GM18519 (cell line): Measurements from ENCODE around the gene ATP5F1A.

ENCODE experiments used
- ATAC-seq: cut with Tn5 transposase; IDR thresholded peaks from one replicate; pipeline ENCODE4 v1.9.1; 2021; ENCODE audit warnings: mild to moderate bottlenecking, moderate library complexity; ENCODE audit not compliant: unreplicated experiment, low FRiP score

The ATP5F1A gene

DNA sequence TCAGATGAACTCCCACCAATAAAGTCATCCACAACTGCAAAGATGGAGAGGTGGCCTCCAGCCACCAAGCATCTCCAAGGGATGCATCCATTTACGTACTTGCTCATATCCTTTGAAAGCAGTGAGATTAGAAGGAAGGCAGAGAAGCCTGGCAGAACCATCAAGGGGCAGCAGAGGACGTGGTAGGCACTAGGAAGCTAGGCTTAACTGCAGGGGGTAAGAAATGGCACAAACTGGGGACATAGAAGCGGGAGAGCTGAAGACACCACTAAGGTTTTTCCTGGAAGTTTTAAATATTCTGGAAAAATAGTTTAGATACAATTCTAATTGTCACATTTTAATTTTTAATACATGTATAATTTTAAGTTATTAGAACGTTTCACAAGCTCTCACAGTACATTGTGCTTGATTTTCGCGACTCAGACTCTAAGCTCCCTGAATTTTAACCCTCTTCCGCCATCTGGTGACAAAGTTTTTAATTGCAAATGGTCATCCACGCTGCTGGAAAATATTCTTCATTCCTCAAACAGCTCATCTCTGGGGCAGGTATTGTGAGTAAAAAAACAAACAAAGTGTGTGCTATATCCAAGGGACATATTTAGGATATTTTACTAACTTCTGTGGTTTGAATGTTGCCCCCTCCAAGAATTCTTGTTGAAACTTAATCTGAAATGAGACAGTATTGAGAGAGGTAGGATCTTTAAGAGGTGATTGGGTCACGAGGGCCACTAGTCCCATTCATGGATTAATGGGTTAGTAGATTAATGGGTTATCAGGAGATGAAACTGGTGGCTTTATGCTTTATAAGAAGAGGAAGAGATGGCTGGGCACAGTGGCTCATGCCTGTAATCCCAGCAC, 24.4 kb downstream of the ATP5F1A start:
- no peak for ATAC-seq

DNA sequence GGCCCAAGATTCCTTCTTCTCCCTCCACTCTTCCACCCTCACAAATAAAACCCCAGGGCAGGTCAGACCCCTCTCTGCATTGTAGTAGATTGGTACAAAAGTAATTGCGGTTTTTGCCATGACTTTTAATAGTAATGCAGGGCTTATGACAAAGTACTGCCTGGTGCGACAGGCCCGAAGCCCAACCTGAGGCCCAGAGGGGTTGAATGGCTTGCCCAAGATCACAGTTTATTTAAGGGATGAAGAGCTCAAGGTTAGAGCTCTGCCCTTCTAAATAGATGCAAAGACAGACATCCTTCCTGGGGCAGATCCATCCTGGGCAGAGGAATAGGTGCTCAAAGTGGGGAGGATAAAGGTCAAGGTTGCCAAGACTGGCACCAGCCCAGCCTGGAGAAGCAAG, 25.1 kb downstream of the ATP5F1A start:
- ATAC-seq, result no peak

DNA sequence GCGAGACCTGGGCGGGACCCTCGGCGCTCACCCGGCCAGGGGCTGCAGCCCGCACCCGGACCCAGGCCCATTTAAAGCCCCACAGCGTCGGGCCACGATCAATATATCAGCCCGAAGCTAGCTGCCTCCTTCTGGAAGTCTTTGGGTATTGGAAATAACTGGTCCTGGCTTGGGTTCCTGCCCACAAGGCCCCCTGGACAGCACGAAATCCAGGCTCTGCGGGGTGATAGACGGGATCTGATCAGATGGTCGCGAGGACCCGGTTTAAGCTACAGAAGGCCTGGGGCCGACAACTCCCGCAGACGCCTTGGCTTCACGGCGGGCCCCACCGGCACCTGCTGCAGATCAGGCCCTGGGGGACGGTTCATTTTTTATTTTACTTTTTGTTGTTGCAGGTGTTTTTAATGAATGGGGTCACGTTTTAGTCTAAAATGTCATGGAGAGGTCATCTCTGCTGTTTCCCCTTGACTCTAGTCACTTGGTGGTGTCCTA, 25.7 kb downstream of the ATP5F1A start:
- no peak for ATAC-seq

DNA sequence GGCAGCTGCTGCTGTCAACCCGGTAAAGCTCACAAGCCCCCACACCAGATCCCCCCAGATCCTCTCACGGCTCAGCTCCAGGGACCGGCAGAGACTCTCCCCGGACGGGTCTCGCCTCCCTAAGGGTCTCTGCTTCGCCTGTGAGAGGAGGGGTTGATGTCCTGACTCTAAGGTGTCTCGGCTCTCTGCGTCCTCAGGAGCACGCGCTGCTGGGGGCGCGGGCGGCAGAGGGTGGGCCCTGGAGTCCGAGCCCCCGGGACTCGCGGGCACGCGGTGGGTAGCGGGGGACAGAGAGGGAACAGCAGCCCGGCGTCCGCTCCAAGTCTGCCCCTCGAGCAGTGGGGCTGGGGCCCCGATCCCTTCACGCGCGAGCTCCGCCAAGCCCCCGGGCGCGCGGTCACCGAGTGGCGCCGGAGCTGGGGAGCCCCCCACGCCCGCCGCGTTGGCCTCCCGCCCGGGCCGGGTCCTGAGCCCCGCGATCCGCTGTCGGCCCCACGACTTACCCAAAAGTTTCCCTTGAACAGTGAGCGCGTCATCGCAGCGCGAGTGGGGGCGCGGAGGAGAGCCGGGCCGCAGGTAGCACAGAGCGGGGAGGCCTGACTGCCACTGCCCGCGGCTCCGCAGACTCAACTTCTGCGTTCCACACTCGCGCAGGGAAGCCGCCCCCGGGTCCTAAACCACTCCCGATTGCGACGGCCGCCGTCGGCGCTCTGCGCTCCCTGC, 26.3 kb downstream of the ATP5F1A start, which contains the start of gene PSTPIP2:
Gene PSTPIP2, minus strand, starts transcription at position 608 of the 723 bp plus-strand sequence. Its CDS starts 72 bp downstream, at position 536.
- ATAC-seq, result peak; percentile 53

DNA sequence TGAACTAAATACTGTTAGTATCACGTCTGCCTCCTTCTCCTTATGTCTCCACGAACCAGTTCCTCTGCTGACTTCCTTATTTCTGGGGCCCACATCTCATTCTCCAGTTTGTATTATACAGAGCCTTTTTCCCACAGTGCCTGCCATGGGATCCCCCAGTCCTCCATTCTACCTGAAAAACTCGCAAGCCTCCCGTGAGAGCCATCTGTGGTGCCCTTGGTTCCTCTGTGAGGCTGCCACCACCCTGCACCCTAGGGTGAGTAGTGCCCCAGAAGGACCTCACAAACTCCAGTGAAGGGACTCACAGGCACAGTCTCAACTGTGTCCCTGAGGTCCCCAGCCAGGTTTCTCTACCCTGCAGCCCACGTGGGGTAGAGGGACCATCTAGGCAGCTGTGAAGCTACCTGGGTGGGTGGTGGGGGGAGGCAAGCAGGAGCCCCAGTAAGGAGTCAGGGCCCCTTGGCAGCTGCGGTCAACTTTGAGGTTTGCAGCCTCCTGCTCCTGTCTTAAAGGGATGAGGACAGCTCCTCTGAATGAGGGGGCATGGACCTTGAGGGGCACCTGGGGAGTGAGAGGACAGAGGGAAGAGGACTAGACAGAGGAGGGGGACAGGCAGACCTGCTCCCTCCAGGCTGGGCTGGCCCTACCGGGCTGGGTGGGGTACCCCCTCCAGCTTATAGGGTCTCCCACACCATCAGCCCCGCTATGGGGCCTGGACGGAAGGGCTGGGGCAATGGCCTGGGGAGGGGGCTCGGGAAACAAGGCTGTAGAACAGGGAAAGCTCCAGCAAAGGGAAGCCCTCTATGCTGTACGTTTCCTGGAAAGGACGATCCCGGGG, 27.1 kb downstream of the ATP5F1A start:
- ATAC-seq, result no peak

DNA sequence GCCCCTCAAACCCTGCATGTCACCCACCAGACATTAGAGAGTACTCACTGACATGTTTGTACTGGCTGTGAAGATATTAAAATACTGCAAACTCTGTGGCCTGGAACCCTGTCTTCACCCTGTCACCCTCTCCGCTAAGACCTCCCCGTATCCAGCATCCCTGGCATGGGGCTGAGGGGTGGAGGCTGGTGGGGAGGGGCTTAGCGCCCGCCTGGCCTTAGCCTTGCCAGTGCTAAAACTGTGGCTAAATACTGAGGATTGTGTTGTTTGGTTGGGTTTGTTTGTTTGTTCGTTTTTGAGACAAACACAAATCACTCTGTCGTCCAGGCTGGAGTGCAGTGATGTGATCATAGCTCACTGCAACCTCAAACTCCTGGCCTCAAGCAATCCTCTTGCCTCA, 27.9 kb downstream of the ATP5F1A start:
- ATAC-seq, result no peak

DNA sequence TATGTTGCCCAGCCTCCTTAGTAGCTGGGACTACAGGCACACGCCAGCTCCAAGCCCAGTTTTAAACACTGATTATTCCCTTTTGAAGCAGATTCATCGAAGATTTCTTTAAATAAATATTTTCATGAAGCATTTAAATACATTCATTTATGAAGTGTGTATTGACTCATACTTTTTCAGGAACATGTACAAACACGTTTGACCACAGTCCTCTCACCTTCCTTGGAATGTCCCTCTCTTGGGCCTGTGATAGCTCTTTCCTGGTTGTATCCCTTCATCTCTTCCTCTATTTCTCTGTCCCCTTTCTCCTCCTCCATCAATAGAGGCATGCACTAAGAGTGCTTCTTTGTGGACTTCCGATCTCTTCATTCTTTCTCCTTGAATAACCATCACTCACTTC, 28.6 kb downstream of the ATP5F1A start:
- ATAC-seq, result no peak

DNA sequence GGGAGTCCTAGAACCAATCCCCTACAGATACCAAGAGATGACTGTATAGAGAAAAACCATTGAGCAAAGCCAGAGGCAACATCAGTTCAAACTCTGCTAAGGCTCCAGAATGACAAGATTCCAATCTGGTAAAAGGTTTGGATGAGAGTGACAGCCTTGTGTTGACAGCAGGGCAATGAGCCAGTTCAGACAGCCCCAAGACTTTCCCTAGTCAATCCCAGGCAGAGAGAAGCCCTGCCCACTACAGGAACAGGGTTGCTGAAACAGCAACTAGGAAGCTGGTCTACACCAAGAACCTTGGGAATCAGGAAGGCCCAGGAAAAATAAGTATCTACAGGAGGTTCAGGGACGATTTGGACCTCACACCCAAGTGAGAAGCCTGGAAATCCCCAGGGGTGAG, 29.3 kb downstream of the ATP5F1A start:
- ATAC-seq, result no peak

DNA sequence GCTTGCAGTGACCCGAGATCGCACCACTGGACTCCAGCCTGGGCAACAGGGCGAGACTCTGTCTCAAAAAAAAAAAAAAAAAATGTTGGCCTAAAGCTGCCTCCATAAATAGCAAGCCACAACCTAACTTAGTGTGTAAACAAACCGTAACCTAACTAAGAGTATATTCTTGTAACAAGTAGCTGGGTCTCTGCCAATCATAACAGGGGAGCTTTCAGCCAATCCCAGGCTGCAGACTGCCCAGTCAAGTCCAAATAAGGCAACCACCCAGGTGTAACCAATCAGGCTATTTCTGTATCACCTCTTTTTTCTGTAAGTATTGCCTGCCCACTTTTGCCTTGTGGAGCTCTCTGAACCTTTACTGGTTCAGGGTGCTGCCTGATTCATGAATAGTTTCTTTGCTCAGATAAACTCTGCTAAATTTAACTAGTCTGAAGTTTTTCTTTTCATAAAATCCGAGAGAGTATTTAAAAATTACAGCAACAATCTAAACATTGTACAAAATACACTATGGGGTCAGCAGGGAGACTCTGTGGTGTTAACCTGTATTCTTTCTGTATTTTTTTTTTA, 30.6 kb downstream of the ATP5F1A start:
- ATAC-seq, result no peak

DNA sequence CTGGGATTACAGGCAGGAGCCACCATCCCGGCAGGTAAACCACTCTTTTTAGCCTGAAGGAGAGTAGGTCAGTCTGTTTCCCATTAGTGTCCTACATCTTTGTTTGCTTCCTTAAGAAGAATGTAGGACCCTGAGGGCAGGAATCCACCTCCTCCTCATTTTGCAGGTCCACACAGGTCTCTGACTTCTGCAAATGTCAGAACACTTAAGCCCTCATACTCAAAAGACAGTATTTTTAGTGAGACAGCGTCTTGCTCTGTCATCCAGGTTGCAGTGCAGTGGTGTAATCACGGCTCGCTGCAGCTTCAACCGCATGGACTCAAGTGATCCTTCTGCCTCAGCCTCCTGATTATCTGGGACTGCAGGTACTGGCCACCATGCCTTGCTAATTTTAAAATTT, 35.3 kb downstream of the ATP5F1A start:
- no peak for ATAC-seq

DNA sequence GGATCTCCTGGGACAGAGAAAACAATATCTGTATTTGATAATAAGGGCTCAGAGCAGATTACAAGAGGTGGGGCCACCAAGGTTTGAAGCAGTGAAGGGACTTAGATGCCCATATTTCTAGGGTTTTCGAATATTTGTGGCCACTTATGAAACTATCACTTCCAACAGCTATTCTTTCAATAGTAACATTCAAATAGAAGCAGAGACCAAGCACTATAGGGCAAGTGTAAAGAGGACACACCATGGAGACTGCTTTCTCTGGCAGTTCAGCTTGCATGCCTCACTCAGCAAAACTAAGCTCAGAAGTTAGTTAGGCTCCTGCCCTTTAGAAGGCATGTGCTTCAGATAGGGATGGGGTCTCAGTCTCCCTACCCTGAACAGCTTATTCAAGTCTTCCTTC, 36.3 kb downstream of the ATP5F1A start:
- ATAC-seq, result no peak

DNA sequence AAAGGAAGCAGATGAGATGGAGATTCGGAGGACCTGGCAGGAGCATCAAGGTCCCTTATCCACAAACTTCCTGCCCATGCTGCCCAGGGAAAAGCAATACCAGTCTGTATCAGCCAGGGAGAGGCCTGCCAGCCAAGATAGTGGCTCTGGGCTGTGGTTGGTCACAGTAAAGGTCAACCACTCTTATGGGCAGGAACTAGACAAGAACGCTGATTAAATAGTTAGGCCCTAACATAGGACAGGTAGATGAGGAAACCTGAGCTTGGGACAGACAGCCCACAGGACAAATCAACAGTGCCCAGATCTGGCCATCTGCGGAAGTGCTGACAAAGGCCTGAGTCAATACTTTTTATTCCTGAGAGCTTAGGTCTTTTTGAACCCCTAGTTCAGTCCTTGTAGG, 36.7 kb downstream of the ATP5F1A start:
- no peak for ATAC-seq

DNA sequence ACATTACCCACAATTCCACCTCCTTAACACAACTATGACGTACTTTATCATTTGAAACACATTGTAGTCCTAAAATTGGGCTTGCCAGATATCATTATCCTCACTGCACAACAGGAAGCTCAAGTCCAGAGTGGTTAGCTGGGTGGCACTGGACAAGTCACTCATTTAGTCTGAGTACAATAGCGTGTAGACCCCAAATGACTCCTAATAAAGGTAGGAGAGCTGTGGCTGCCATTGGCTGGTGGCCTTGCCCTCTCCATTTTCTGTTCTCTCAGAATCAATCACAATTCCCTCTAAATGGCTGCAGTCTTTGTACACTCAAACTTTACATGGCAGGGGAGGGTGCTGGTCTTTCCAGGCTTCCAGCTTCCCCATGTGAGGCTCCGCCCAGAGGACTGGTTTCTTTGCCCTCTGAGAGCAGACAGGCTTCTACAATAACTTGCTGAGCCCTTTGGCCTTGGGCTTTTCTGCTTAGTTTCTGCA, 37.7 kb downstream of the ATP5F1A start:
- no peak for ATAC-seq

DNA sequence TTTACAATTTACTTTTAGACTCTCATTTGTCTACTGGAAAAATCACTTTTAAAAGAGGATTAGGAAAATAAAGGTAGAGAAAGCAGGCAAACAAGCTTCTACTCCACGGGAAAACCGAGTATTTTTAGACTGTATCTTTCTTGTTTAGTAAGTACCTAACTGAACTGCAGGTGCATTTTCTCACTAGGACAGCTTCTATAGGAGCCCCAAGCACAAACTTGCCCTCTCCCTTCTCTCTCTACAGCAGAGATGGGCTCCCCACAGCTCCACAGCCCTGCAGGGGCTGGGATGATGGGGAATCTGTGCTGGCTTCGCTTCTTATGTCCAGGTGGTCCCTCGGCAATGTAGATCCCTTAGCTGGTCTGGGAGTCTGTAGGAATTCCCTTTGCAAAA, 42.3 kb downstream of the ATP5F1A start:
- ATAC-seq, result no peak

DNA sequence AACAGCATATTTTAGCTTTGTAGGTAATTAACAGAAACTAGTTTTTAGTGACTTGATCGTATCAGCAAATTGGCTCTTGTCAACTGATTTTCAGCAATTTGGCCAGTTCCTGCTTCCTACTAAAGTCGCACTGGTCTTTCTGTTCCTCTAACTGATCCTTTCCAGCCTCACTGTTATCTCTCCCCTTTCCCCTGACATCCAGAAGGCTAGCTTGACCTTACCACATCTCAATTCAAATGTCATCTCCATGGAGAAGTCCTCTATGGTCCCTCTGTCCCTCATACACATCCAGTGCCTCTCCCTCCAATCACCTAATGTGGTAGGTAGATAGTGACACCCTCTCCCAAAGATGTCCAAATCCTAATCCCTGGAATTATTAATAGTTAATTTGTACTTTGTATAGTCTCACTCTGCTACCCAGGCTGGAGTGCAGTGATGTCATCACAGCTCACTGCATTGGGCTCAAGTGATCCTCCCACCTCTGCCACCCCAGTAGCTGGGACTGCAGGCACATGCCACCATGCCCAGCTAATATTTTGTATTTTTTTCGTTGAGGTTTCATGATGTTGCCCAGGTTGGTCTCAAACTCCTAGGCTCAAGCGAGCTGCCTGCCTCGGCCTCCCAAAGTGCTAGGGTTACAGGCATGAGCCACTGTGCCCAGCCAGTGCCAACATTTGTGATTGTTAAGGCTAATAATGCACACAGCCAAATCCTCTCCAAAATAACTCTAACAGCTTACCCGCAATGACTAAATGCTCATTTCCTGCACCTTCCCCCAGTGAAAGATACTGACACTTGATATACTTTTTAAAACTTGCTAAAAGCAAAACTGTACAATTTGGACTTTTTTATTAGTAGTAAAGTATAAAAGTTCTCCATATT, 42.9 kb downstream of the ATP5F1A start:
- ATAC-seq, result no peak

DNA sequence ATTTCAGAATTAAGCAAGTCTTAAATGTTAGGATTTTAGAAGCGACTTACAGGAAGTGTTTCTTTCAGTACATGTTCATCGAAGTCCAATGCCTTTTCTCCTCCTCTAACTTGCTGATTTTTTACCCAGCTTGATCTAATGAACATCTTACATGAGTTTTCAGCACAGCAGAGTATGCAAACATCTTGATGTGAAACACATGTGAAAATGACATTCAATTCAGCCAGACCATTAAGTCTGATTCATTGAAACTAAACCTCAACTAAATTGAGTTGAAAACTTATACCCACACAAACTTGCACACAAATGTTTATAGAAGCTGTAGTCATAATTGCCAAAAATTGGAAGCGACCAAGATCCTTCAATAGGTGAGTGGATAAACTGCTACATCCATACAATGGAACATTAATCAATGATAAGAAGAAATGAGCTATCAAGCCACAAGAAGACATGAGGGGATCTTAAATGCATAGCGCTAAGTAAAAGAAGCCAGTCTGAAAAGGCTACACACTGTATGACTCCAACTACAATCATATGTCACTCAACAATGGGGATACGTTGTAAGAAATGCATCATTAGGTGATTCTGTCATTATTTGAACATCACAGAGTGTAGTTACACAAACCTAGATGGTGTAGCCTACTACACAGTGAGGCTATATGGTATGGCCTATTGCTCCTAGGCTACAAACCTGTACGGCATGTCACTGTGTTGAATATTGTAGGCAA, 44.6 kb downstream of the ATP5F1A start:
- ATAC-seq, result no peak

DNA sequence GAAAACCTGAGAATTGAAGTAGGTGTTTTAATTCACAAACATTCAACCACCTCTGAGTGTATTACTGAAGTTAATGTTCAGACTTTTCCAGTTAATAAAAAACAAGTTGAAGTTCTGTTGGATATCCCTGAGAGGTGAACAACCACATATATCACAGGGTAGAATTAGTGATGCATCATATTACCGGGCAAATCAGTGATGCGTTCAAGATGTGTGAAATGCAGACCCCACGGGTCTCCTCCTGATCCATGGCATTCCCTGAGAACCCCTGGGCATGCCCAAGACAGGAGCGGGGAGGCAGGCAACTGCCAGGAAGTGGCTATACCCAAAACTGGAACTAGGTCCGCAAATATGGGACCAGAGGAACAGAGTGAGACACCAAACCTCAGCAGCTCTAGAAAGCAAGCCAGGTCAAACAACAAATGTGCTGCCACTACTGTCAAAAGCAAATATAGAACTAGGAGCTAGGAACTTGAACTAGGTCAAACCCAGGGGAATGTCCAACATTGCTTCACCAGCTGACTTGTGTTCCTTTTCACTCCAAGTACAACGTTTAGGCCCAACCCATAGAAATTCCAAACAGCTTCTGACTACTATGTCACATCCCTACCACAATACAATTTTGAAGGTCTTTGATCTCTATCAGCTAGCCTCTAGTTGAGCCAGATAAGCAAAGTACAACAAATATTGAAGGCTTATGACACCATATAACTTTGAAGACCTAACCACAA, 46.2 kb downstream of the ATP5F1A start:
- ATAC-seq, result no peak

DNA sequence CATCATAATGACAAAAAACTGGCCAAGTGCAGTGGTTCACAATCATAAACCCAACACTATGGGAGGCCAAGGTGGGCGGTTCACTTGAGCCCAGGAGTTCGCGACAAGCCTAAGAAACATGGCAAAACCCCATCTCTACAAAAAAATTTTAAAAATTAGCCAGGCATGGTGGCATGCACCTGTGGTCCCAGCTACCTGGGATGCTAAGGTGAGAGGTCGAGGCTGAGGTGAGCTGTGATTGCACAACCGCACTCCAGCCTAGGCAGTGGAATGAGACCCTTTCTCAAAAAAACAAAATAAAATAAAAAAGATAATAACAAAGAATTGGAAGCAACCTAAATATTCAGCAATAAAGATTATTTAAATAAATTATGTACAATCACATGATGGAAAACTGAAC, 47.8 kb downstream of the ATP5F1A start:
- ATAC-seq, result no peak
